NCI-H2029 treated with DMSO at 0.1 percent for 48 hours (cell line): ENCODE data around the gene TTC4.

Experiments used
- DNase-seq: peaks from one replicate; lab custom pipeline; 2025; lab: John Stamatoyannopoulos, UW

TTC4 gene

GRCh38 chr1:54703471-54703870, 12.2 kb upstream of the TTC4 start:
- DNase-seq = no peak

DNA sequence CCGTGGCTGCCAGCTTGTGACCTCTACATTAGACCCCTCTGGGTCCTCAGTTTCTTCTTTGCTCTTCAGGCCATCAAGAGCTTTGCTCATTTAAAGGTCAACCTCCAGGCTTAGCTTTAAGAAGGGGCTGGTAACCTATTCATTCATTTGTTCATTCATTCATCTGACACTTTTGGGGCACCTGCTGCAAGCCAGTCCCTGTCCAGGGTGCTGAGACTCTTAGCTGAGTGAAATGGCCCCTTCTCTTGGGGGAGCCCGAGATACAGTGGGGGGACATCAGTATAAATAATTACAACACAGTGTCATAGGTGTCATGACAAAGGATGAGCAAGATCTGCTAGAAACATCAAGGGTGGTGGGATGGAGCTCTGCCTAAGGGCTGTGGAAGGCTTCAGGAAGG, 10.5 kb upstream of the TTC4 start:
- no peak for DNase-seq

DNA sequence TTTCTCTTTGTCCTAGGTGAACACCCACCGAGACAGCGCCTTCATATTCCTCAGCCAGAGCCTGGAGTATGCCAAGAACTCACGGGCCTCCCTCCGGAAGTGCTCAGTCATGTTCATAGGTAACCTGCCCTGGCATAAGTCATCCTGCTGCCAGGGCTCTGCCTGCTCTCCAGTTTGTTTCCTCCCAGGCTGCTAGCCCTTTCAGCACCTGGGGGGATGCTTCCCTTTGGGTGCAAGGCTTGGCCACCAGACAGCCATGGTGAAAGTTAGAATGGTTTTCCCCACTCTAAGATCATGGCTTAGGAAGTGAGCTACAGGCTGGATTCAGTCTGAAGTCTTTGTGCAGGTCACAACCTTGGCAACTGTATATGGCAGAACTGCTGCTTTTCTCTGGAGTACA, 9.2 kb upstream of the TTC4 start:
- DNase-seq = no peak

GRCh38 chr1:54708385-54708784, 7.3 kb upstream of the TTC4 start:
- no peak for DNase-seq

- DNase-seq = no peak
These were observed 5.9 kb upstream of the TTC4 start for GRCh38 chr1:54709547-54710292.

DNA sequence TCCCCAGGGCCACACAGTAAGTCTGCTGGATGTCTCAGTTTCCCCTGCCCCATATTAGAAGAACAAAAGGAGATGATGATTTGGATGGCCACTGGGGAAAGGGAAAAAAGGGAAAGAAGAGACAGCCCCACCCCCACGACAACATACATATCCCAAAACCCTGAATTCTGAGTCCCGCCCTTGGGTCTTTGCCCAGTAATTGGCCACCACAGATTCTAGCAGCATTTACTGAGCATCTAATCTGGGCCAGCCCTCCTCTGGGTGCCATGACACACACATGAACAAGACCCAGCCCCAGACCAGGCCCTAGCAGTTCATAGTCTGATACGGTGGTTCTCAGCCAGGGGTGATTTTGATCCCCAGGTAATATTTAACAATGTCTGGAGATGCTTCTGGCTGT, 5.2 kb upstream of the TTC4 start:
- no peak for DNase-seq

DNA sequence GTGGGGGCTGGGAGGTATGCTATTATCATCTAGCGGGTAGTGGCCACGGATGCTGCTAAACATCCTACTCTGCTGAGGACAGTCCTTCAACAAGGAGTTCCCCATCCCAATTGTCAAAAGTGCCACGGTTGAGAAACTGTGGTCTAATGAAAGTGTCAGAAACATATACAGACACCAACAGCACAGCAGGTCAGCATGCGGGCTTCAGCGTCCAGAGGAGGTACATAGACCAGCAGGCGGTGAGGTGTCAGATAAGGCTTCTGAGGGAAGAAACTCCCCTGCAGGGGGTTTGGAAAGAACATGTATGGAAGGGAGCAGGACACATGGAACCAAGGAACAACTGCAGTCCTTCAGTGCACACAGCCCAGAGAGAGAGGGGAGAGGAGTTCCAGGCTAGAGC, 4.8 kb upstream of the TTC4 start:
- no peak for DNase-seq

DNA sequence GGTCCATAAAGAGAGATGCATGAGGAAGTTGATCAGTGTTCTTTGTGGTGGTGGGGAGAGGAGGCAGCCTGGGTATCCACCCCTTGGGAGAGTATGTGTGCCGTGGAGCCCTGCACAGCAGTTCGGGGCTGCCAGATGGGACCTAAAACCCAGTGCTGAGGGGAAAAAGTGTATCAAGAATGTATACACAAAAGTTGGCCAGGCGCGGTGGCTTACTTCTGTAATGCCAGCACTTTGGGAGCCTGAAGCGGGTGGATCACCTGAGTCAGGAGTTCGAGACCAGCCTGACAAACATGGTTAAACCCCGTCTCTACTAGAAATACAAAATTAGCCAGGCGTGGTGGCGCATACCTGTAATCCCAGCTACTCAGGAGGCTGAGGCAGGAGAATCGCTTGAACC, 4.1 kb upstream of the TTC4 start:
- no peak for DNase-seq

DNA sequence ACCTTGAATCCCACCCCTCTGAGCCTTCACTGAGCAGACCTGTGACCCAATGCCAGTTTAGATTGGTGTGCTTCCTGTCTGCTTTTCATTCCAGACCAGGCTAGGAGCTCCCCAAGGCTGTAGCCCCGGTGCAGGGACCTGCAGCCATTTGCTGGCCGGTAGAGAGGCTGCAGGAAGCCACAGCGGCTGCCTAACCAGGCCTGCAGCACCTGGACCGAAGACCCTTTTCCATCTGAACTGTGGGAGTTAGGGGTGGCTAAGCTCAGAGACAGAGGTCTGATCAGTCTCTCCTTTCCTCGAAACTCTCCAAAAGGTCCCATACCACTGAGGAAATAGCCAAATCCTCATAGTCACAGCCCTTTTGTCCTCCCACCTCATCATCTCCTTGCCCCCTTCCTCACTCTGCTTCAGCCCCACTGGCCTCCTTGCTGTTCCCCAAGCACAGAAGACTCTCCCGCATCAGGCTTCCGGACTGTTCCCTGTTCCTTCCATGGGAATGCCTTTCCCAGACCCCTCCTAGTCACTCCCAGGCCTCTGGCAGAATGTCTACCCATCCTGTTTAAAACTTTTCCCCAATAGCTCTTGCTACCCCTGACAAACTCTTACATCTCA, 674 bp upstream of the TTC4 start:
- DNase-seq = no peak

DNA sequence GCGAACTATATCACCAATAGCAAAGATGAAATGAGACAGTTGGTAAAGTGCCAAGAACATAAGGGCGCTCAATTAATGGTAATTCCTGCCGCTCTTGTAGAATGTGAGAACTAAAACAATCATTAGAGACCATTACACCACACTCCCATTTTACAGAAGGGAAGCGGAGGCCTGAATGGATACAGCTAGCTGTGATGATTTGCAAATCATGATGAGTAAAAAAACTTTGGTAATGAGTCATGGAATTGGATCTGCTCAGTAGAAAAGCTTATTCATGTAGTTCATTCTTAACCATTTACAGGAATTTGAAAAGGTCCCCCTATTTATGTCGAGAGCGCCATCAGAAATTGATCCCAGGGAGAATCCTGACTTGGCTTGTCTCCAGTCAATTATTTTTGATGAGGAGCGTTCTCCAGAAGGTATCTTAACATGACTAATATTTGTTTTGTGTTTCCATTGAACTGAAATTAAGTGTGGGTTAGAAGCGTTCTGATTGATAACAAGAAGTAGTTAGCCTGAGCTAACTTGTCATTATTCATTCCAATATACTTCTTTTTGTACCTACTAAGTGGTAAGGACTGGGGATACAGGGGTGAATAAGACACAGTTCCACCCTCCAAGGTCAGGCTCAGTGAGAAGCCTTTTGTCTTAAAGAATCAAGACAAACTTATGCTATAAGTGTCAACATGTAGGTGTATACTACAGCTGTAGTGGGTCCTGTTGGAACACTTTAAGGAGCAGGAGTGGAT, 812 bp downstream of the TTC4 start:
- DNase-seq = no peak

- DNase-seq = no peak
These were observed 6.1 kb downstream of the TTC4 start for GRCh38 chr1:54721719-54722118.

- DNase-seq = no peak
These were observed 8.3 kb downstream of the TTC4 start for GRCh38 chr1:54723985-54724384.

DNA sequence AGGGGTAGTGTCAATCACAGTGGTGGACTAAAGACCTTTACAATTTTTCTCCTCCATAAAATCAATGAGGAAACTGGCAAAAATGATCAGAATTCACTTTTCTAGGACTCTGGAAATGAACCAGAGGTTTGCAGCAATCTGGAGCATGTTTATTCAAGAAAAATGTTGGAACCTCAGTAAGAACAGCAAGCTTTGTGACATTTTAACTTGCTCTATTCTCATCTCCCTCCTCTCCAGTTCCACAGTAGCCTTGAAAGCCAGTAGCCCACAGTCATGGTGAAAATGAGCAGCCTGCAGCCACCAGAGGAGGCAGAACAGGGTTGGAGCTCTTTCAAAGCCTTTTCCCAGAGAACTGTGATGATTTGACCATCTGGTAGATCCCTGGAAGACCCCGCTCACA, 9.1 kb downstream of the TTC4 start:
- no peak for DNase-seq

GRCh38 chr1:54728027-54728426, 12.4 kb downstream of the TTC4 start:
- no peak for DNase-seq

DNA sequence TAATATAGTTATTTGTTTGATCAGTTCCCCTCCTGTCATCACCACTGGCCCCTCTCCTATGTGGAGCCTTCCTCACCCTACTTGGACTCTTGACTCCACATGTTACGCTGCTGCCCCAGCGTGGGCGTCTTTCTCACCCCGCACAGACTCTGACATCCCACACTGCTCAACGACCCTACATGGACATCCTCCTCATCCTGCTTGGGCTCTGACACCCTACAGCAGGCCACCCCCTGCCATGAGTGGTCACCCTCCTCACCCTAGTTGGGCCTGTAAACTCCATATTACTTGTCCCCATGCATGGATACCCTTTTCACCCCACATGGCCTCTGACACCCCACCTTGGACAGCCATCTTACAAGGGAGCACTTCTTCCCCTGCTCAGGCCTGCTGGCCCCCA, 21.0 kb downstream of the TTC4 start:
- DNase-seq = no peak

DNA sequence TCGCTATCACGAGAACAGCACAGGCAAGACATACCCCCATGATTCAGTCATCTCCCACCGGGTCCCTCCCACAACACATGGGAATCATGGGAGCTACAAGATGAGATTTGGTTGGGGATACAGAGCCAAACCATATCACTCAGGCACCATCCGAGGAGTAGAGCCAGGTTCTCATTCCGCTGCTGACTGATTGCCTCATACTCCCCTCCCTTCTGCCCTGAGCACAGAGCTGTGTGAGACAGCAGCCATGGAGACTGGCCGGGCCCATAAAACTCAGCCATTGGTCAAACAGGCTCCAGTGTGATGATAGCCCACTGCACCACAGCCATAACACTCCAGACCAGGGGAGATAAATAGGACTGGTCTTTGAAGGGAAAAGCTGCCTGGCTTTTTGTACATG, 22.6 kb downstream of the TTC4 start:
- DNase-seq = no peak

GRCh38 chr1:54741531-54741930, 25.9 kb downstream of the TTC4 start:
- no peak for DNase-seq

DNA sequence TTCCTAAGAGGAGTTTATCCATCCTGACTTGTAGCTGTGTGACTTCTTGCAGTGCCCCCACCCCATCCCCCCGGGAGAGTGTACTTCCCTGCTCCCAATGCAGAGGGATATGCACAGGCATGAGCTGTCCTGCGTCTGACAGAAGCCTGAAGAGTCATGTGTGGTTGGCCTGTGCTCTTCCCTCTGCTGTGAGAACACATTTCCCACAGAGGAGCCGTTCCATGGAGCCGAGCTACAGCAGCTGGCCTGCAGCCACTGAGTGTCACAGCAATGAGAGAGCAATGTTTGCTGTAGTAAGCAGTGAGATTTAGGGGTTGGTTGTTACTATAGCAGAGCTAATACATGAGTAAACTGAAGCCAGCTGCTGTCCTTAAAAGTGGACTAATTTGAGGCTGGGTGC, 26.6 kb downstream of the TTC4 start:
- DNase-seq = no peak

DNA sequence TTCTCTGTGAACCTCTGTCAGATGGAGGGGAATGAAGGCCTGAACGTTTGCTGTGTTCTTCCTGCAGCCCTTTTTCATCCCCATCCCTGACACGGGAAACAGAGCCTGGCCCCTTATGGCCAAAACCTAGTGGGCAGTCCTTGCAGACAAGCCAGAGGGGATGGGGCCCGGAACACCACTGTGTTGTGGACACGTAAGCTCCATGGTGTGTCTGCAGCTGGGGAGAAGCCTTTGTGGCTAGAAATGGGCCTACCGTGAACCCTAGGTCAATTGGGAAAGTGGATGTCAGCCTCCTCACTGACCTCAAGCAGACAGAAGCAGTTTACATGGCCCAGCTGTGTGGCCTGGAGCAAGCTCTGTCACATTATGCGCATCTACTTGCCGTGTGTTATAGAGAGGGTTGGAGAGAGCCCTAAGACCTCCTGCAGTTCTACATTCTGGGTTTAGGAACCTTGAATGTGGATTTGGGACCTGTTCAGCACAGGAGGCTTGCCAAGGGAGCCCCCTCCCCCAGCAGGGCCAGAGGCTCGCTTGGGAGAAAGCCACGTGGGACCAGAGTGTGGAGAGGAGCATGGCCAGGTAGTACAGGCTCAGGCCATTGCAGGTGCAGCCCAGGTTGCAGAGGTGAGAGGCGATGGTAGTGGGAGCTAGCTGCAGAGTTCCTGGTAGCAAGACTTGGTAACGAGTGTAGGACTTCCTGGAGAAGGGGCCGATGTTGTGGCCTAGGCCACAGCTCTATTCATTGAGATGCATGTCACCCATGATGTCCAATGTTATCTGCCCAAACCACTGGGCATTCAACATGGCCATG, 28.0 kb downstream of the TTC4 start:
- DNase-seq = no peak

GRCh38 chr1:54744696-54745095, 29.0 kb downstream of the TTC4 start:
- no peak for DNase-seq

- no peak for DNase-seq
These were observed 29.6 kb downstream of the TTC4 start for GRCh38 chr1:54745274-54745673.

GRCh38 chr1:54745864-54746263, 30.2 kb downstream of the TTC4 start:
- no peak for DNase-seq
